Measurements from ENCODE around the gene PKP1.

The PKP1 gene

DNA sequence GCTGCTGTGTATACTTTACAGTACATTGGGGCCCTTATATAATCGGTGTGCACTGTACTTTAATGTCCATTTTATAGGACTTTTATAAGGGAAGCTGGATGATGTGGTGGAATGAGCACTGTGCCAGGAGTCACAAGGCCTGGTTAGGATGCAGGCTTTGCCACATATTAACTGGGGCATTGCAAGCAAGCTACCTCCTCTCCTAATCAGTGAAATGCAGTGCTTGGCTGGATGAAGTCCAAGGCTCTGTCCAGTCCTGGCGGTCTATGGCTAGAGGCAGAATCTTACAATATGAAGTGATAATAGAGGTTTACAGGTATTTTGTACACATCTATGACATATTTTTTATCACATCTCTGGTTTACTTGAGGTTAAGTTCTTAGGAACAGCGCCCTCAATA is 1.7 kb upstream of the PKP1 start:
- no peak for DNase-seq (ENCODE audit: low read depth)

- no peak for DNase-seq (ENCODE audit: low read depth)
These were observed 1.1 kb upstream of the PKP1 start for GRCh38 chr1:201282216-201282615.

- no peak for DNase-seq (ENCODE audit: low read depth)
These were observed 689 bp downstream of the PKP1 start for GRCh38 chr1:201283836-201284553.

- no peak for DNase-seq (ENCODE audit: low read depth)
These were observed 1.3 kb downstream of the PKP1 start for GRCh38 chr1:201284636-201285035.

DNA sequence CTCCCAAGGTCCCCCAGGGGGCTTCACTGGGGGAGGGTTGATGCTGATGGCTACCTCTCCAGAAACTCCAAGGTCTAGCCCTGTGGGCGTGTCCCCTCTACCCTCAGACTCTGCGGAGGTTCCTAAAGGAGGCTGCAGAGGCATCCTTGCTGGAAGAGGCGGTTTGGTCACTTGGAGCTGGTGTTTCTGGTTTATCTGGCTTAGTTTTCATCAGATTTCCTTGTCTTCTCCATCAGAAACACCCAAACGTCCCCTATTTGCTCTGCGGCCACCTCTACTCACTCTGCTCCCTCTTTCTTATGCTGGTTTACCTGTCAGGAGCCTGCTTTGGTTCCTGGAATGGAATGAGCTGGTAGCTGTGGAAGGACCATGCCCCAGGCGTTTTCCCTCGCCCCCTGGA is 2.5 kb downstream of the PKP1 start:
- no peak for DNase-seq (ENCODE audit: low read depth)

DNA sequence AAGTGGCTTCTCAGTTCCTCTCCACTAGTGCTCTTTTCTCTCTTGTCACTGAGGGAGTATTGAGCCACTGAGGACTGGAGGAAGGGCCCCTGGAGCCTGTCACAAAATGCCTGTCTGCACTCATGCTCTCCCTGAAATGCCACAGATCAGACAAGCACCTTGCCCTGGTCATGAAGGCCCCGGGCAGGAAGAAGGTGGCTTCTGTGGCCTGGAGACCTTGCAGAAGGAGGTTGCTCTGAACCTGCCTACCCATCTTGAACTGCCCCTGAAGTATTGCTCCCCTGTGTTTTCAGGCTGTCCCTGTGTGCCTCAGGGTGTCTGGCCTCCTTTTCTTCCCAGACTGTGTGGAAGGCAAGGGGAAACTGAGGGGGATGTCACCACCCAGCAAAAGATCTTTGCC is 3.1 kb downstream of the PKP1 start:
- DNase-seq (ENCODE audit: low read depth) = no peak

GRCh38 chr1:201288007-201288406 is 4.7 kb downstream of the PKP1 start:
- DNase-seq (ENCODE audit: low read depth) = no peak

DNA sequence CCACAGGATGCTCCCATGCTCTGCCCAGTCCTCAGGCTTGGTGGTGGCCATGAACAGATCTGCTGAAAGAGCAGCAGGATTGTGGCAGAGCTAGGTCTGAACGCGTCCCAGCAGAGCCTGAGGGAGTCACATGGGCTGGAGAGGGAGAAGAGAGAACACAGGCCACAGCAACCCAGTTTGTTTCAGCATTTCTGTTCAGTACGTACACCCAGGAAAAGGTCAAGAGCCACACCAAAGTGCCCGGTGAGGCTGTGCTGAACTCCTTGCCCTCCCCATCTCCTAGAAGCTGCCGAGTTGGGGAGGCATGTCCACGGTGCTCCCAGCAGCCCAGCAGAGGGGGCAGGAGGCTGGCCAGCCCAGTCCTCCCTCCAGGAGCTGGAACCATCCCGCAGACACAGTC is 5.5 kb downstream of the PKP1 start:
- DNase-seq (ENCODE audit: low read depth) = no peak

DNA sequence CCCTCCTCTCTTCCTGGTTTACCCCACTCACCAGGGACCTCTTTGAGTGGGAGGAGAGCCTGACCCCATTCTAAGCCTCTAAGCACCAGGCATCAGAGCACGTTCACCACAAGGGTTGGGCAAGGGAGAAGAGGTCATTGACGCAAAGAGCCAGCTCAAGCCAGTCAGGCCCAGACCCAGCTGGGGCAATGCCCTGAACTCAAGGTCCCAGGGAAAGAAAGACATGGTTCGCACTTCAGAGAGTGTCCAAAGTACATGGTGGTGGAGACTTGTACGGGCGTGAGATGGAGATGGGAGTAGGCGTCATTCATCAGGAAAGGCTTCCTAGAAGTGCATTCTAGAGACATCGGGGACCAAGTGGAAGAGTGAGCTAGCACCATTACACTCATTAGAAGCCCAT is 7.2 kb downstream of the PKP1 start:
- no peak for DNase-seq (ENCODE audit: low read depth)

GRCh38 chr1:201291916-201292315 is 8.6 kb downstream of the PKP1 start:
- DNase-seq (ENCODE audit: low read depth) = no peak

- DNase-seq (ENCODE audit: low read depth) = no peak
These were observed 11.6 kb downstream of the PKP1 start for GRCh38 chr1:201294876-201295275.

DNA sequence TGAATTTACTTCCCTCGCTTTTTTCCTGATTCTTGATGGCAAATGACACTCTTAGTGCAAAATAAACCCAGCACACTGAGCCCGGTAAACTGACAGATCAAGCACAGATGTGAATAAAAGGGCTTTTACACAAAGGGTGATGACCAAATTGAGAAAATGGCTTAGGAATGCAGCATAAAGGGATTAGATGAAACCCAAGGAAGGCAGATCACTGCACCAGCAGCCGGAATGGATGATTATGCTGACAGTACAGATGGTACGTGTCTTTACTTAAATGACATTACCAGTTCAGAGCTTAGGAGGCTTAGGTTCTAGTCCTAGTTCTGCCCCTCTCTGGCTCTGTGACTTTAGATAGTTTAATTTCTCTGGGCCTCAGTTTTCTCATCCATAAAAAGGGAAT is 12.0 kb downstream of the PKP1 start:
- DNase-seq (ENCODE audit: low read depth) = no peak

- DNase-seq (ENCODE audit: low read depth) = peak; percentile 42
These were observed 12.6 kb downstream of the PKP1 start for GRCh38 chr1:201295861-201296260.

GRCh38 chr1:201296352-201296751 is 13.0 kb downstream of the PKP1 start:
- DNase-seq (ENCODE audit: low read depth) = no peak

DNA sequence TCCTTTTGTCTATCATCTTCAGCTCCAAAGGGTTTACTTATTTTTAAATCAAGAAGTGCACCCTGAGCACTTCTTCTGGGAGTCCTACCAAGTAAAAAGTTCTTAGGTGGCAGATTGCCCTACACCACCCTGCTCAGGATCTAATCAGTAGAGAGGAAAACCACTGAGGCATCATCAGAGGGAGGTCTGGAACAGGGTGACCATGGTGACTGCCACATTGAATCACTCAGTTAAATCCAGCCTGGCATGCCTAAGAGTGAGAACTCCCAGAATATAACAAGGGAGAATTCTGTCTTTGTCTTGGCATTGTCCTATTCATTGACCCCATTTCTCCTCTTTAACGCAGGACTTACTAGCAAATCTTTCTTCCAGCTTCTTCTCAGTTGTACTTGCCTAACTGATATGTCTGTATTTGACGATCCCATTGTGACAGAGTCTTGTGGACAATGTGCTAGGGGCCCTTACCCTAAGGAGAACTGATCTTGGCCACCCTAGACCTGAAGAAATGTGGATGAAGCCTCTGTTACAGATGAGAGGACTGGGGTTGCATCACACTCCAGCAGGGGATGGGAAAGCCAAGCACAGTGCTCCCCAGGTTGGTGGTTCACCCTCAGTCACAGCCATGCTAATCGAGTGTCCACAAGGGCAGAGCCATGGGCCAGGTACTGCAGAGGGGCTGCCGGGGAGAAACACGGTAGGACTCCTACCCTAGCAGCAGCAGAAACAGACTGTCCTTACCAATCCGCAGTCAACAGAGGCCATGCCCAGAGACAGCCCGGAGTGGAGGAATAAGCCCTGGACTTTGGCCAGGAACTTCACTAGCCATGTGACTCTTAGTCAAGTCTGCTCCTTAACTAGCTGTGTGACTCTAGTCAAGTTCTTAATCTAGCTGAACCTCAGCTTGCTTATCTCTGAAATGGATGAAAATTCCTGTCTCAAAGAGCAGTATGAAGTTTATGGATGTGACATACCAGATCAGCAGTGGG is 15.4 kb downstream of the PKP1 start:
- no peak for DNase-seq (ENCODE audit: low read depth)

DNA sequence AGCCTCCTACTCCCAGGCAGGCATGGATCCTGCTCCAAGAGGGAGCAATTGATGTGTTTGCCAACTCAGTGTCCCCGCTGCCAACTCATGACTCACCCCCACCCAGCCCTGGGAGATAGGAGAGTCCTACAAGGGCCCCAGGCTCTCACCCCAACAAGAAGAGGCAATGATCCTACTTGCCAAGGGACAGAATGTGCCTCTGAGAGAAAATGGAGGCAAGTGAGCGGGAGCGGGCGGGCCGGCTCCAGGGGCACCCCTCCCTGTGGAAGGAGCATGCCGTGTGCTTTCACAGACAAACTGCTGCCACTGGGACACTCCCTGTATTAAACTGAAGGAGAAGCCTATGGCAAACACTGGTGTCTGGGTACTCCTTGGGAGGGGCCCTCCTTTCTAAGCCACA is 16.7 kb downstream of the PKP1 start:
- DNase-seq (ENCODE audit: low read depth) = no peak

DNA sequence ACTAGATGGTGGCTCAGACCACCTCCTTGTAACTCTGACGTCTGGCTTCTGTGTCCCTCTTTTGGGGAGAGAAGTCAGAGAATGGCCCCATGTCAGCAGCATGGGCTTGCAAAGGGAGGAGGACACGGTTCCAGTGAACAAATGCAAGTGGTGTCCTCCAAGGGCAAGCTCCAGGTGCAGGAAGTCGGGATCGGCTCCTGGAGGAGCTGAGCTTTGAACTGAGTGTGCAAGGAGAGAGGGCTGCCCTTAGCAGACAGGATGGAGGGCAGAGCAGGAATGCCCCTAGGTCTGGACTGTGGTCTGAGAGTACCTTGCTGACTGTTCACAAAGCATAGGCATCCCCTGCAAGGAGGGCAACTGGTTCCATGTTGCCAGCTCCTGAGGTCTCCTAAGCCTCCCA is 17.3 kb downstream of the PKP1 start:
- DNase-seq (ENCODE audit: low read depth) = no peak

DNA sequence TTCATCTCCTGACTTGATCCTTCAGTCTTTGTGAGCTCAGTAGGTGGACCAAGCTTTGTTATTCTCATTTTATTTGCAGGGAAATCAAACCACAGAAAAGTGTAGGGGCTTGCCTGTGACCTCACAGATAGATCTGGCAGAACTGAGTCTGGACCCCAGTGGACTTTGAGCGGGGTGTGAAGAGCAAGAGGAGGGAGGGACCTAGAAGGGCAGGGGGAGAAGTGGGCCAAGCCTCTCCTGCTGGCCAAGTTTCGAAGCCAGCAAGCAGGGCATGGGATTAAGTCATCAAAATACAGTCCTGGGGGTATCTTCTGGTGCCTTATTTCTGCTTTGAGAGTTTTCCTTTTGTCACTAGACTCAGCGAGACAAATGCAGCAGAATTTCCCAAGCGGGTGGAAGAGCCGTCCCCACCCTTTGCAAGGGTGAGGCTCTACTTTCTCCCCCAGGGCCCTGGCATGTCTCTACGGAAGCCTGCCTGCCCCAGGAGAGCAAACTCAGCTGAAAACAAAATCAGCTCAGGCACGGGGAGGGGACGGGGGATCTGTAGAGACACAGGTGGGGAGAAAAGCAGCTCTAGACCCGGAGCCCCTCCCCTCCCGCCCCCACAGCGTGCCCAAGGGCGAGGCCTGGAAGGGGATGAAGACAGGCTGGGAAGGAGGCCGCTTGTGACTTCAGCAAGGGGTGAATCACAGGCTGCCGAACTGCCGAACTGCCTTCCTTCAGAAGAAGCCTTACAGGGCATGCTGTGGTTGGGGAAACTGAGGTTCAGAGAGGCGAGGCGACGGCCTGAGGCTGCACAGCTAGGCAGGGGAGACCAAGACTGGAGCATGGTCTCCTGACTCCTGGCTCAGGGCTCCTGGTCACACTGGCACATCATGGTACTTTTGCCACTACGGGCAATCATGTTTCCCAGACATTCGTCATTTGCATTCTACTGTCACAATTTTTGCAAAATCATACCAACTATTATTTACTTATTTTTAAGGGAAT is 19.2 kb downstream of the PKP1 start:
- no peak for DNase-seq (ENCODE audit: low read depth)

DNA sequence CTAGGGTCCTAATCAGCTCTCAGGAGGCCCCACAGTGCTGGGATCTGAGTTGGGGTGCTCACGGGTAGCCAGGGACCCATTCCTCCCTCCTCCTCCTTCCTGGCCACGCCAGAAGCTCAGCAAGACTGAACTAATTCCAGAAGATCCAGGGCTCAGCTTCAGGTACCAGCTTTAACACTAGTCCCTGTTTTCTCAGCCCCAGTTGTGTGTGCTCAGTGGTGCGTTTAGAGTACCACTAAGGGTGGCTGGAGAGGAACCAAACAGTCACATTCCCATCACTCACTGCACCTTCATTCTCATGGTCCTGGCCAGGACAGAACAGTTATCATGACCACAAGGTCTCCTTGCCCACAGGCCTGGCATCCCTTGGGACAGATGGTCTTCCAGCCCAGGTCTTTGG is 20.8 kb downstream of the PKP1 start:
- DNase-seq (ENCODE audit: low read depth) = no peak

- DNase-seq (ENCODE audit: low read depth) = no peak
These were observed 22.5 kb downstream of the PKP1 start for GRCh38 chr1:201305815-201306214.

DNA sequence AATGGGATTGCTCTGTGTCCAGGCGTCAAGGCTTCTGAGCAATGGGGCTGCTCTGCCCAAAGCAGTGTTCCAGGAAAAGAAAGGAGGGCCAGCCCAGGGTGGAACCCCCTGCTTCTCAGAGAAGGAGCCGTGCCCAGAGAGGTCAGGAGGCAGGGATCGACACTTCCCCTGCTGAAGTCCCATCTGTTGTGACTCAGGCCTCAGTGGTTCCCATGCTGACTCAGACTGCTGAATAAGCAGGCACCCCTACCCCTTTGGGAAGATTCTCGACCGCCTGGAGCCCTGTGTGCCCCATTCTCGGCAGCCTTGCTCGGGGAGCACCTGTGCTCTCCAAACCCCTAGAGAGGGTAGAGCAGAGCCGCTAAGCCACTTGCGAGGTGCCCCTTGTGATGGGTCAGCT is 23.9 kb downstream of the PKP1 start:
- DNase-seq (ENCODE audit: low read depth) = no peak
